GM12801 (cell line): ENCODE results near the gene ADPRS.

Experiments
- TF ChIP-seq, protein P1 (sequence below): IDR thresholded peaks from one replicate; pipeline ENCODE4 v1.5.1; 2011; ENCODE audit warnings: control low read depth; ENCODE audit not compliant: insufficient read length; ENCODE audit errors: extremely low read depth

The ADPRS gene

DNA sequence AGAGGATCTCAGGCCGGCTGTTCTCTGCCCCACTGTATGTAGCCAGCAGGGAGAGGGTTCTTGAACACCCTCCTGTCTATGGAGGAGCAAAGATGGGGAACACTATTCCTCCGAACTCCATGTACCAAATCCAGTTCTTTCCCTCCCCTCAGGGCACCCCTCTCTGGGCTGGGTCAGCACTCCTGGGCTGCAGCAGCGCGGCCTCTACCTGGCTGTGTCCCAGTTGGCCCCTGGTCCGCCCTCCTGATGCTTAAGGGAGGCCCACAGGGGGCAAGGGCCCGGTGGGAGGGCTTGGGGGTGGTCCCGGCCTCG, 471 bp upstream of the ADPRS start:
- TF ChIP-seq, protein P1, sequence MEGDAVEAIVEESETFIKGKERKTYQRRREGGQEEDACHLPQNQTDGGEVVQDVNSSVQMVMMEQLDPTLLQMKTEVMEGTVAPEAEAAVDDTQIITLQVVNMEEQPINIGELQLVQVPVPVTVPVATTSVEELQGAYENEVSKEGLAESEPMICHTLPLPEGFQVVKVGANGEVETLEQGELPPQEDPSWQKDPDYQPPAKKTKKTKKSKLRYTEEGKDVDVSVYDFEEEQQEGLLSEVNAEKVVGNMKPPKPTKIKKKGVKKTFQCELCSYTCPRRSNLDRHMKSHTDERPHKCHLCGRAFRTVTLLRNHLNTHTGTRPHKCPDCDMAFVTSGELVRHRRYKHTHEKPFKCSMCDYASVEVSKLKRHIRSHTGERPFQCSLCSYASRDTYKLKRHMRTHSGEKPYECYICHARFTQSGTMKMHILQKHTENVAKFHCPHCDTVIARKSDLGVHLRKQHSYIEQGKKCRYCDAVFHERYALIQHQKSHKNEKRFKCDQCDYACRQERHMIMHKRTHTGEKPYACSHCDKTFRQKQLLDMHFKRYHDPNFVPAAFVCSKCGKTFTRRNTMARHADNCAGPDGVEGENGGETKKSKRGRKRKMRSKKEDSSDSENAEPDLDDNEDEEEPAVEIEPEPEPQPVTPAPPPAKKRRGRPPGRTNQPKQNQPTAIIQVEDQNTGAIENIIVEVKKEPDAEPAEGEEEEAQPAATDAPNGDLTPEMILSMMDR: no peak

- TF ChIP-seq, protein P1: no peak
Measured at GRCh38 chr1:36089393-36090121, 865 bp downstream of the ADPRS start.

- TF ChIP-seq, protein P1: no peak
Measured at GRCh38 chr1:36091141-36091540, 2.4 kb downstream of the ADPRS start.

GRCh38 chr1:36091698-36092097, 3.0 kb downstream of the ADPRS start:
- TF ChIP-seq, protein P1: no peak

DNA sequence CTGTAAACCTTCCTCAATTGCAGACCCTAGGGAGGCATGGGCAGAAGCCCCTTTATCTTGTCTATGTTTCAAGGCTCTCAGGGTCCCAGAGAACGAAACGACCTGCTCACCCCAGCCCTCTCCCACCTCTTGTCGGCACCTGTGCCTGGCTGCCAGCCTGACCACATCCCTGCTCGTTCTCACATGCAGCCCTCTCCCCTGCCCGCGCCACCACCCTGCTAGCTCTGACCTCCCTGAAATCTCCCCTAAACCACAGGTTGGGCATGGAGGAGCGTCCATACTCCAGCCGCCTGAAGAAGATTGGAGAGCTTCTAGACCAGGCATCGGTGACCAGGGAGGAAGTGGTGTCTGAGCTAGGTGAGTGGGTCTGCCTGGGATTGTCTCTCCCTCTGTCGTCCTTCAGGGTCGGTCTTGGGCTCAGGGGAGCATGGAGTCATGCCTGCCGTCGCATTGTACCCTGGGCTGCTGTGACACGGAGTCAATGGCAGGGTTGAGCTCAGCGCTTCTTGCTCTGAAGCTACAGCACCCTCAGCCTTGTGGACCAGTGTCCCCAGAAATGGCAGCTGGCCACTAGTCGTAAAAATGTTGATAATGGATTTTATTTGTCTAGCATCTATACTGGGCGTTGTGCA, 3.6 kb downstream of the ADPRS start:
- TF ChIP-seq, protein P1: no peak

DNA sequence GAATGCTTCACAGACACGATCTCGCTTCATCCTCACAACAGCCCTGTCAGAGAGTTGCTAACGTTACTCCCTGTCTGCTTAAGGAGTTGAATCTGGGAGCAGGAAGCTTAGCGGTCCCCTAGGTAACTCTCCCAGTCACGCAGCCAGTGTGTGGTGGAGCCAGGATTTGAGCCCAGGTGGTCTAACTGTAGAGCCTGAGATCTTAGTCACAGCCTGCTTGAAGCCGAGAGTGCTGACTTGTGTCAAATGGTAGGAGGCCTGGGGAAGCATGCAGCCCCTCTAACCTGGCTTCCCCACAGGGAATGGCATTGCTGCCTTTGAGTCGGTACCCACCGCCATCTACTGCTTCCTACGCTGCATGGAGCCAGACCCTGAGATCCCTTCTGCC, 4.1 kb downstream of the ADPRS start:
- TF ChIP-seq, protein P1: no peak

- TF ChIP-seq, protein P1: no peak
Measured at GRCh38 chr1:36093226-36093625, 4.5 kb downstream of the ADPRS start.
